LNCaP clone FGC (cell line): ENCODE measurements around the gene MAML3.

Experiments used
- DNase-seq: peaks from one replicate; pipeline ENCODE4 v3.0.0-alpha.2; 2011; ENCODE audit warnings: low read depth
- H3K4me3 ChIP-seq: 2 replicates; pipeline ENCODE4 v1.5.1; 2011; ENCODE audit warnings: mild to moderate bottlenecking, low read depth, low read length, control low read depth
- CTCF ChIP-seq: IDR thresholded peaks from 2 replicates; pipeline ENCODE4 v1.5.1; 2012; ENCODE audit warnings: mild to moderate bottlenecking; ENCODE audit not compliant: control insufficient read depth, insufficient read depth; ENCODE audit errors: extremely low read depth

Gene MAML3

DNA sequence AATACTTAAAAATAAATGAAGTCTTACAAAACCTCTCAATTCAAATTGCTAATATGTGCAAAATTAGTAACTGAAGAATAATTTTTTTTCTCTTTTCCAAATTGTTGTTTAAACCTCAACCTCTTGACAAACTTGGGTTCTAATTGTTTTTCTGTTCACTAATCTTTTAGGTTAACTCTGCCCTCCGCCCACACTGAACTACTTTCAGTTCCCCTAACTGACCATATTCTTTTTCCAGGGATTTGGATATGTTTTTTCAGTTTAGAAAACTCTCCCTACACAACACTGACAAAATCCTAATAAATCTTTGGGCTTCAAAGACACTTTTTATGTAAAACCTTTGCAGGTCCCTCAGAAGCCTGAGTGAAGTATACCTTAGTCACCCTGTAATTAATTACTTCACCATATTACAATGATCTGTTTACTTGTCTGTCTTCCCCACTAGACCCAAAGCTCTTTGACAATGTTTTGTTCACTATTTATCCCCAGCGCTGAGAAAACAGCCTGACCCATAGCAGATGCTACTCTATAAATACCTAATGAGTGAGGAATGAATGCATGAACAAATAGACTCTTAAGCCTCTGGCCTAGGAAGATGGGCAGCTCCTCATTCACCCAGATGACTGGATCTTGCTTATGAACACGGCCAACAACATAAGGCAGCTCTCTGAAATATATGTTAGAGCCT is 134.9 kb downstream of the MAML3 start:
- no peak for TF ChIP-seq CTCF
- no peak for DNase-seq
- H3K4me3 ChIP-seq, result no peak overlapping the region

GRCh38 chr4:140014284-140014683 is 139.7 kb downstream of the MAML3 start:
- TF ChIP-seq CTCF, result no peak
- no peak for DNase-seq
- H3K4me3 ChIP-seq, result no peak overlapping the region

- DNase-seq, result peak; percentile 77
- peak; percentile 53 for TF ChIP-seq CTCF
- no peak overlapping the region for H3K4me3 ChIP-seq
These were observed 141.1 kb downstream of the MAML3 start for GRCh38 chr4:140012688-140013486.

DNA sequence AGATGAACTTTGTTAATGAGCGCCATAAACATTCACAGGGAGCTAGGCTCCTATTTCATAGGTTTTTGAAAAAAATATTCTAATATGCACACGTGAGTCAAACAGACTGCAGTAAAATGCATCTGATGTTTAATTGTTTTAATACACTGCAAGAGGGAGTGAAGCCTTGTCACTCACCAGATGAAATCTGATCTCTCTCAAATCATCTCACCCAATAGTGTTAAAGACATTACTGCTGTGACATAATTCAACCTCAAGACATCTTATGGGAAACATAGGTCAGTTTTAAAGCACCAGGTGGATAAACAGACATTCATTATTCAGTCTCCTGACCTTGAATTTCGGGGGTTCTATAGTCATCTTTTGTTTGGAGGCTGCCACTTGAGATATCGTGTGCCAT is 148.3 kb downstream of the MAML3 start:
- TF ChIP-seq CTCF, result no peak
- DNase-seq, result peak; percentile 61
- H3K4me3 ChIP-seq, result no peak overlapping the region

- no peak overlapping the region for H3K4me3 ChIP-seq
- TF ChIP-seq CTCF, result no peak
- DNase-seq, result no peak
These were observed 148.9 kb downstream of the MAML3 start for GRCh38 chr4:140004922-140005627.

GRCh38 chr4:140004549-140004895 is 149.5 kb downstream of the MAML3 start:
- no peak for TF ChIP-seq CTCF
- DNase-seq, result no peak
- no peak overlapping the region for H3K4me3 ChIP-seq
